ENCODE results near the gene SMDT1.

Gene SMDT1, protein sequence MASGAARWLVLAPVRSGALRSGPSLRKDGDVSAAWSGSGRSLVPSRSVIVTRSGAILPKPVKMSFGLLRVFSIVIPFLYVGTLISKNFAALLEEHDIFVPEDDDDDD
- total RNA-seq: 12.2 to 19.6 (median 16.9) reads per million in 3 donors

DNA sequence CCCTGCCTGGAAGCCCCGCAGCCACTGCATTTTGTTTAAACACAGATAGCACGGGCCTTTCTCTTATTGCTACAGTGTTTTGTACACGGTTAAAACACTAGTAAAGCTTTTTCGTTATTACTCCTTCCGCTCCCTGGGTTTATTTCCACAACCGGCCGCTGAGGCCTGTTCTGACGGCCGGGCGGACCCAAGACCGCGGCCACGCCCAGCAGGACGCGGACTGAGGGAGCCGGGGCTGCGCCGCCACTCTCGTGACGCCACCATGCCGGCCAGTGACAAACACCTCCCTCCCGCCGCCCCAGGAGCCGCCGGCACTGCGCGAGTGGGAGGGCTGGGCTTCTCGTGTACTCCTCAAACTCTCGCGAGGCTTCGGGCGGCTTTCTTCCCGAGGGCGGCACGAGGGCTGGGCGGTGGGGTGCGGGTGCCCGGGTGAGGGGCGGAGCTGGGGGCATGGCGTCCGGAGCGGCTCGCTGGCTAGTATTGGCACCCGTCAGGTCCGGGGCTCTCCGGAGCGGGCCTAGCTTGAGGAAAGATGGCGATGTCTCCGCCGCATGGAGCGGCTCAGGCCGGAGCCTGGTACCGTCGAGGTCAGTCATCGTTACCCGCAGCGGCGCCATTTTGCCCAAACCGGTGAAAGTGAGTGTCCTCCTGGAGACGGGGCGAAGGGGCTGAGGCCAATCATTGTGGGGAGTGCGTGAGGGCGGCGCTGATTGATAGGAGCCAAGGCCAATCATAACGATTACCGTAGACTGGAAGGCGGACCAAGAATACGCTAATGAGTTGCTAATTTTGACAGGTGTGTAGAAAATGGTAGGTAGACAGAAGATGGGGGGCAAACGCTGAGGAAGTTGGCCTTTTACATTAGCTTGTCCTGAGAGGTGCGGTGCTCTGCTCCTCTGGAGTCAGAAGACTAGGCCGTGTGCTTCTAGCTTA, at the start of gene SMDT1:
TSS of gene SMDT1 (plus strand) at position 382 of the 933 bp plus-strand sequence. CDS start at position 451, 69 bp downstream.
- Histone ChIP-seq H3K36me3 (ENCODE audit: control insufficient read depth, insufficient read depth, low read length) (peaks cover 9% of the 10 kb centered on the region), H3K27ac (ENCODE audit: insufficient read depth, low read length, poor library complexity, severe bottlenecking) (peak within 1 kb of the TSS; percentile 98), H3K9me3 (ENCODE audit: control insufficient read depth, low read length) (no peaks in the 10 kb centered on the region), H3K4me3 (ENCODE audit: insufficient read depth, low read depth, low read length, poor library complexity, severe bottlenecking) (peak within 1 kb of the TSS; percentile 91), H3K27me3 (replicated peaks; ENCODE audit: control insufficient read depth, insufficient read depth, low read length, poor library complexity, severe bottlenecking) (no peaks in the 10 kb centered on the region), H3K4me1 (ENCODE audit: control insufficient read depth, insufficient read depth, low read length, poor library complexity, severe bottlenecking) (peaks cover 18% of the 10 kb centered on the region)
- DNase-seq: peak; percentile 96 to 98 (median 96)

DNA sequence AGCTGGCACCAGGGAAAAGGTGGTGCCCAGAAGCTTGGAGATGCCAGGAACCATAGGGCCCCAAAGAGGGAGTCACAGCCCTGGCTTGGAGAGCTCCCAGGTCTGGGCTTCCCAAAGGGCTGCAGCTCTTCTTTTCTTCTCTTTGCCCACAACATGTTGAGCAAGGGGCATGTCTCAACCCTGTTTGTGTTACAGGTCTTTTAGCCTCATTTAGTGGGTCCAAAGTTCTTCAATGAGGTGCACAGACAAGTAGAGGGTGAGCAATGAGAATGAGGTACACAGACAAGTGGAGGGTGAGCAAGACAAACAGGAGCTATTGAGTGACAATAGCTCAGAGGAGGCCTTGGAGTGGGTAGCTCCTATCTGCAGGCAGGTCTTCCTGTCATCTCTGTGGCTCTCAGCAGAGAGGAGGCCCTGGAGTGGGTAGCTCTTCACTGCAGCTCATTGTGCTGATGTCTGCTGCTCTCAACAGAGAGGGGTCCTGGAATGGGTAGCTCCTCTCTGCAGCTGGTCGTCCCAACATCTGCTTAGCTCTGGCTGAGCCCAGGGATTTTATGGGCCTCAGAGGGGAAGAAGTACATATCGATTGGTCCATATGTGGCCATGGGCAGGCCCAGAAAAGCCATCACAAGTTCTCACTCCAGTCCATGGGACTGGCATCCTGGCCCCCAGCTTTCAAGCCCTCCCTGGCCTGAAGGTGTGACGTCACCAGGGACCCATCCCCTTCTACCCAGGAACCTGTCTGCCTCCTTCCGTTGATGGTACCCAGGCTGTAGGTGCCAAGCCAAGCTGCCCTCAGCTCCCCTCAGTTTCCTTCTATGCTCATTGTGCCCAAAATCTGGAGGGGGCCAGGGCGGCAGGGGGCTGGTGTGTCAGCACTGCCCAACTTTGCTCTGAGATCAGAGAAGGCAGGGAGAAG, 46.0 kb upstream of the SMDT1 start:
- Histone ChIP-seq H3K4me1 (ENCODE audit: control insufficient read depth, insufficient read depth, low read length, poor library complexity, severe bottlenecking) (no peaks in the 10 kb centered on the region), H3K9me3 (ENCODE audit: control insufficient read depth, low read length) (no peaks in the 10 kb centered on the region), H3K4me3 (ENCODE audit: insufficient read depth, low read depth, low read length, poor library complexity, severe bottlenecking) (no peak overlapping the region), H3K27me3 (replicated peaks; ENCODE audit: control insufficient read depth, insufficient read depth, low read length, poor library complexity, severe bottlenecking) (no peaks in the 10 kb centered on the region), H3K27ac (ENCODE audit: insufficient read depth, low read length, poor library complexity, severe bottlenecking) (no peak overlapping the region), H3K36me3 (ENCODE audit: control insufficient read depth, insufficient read depth, low read length) (no peaks in the 10 kb centered on the region)
- DNase-seq: no peak

DNA sequence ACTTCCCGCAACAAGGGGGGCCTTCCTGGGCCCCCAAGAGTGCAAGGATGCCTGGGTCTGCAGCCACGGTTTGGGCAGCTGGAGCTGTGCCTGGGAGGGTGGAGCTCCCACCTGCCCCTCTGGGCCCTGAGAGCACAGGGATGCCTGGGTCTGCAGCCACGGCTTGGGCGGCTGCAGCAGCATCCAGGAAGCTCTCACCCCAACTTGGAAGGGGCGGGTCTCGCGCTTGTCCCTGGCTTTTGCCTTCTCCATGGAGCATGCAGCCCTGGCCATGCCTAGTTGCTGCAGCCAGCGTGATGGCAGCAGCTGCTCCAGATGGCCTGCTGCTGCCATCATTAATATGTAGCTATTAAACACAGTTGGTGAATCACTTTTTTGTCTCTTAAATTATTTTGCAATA, 44.2 kb upstream of the SMDT1 start:
- Histone ChIP-seq H3K9me3 (ENCODE audit: control insufficient read depth, low read length) (no peaks in the 10 kb centered on the region), H3K27me3 (replicated peaks; ENCODE audit: control insufficient read depth, insufficient read depth, low read length, poor library complexity, severe bottlenecking) (no peaks in the 10 kb centered on the region), H3K4me3 (ENCODE audit: insufficient read depth, low read depth, low read length, poor library complexity, severe bottlenecking) (no peak overlapping the region), H3K4me1 (ENCODE audit: control insufficient read depth, insufficient read depth, low read length, poor library complexity, severe bottlenecking) (no peaks in the 10 kb centered on the region), H3K27ac (ENCODE audit: insufficient read depth, low read length, poor library complexity, severe bottlenecking) (no peak overlapping the region), H3K36me3 (ENCODE audit: control insufficient read depth, insufficient read depth, low read length) (no peaks in the 10 kb centered on the region)
- DNase-seq: no peak

DNA sequence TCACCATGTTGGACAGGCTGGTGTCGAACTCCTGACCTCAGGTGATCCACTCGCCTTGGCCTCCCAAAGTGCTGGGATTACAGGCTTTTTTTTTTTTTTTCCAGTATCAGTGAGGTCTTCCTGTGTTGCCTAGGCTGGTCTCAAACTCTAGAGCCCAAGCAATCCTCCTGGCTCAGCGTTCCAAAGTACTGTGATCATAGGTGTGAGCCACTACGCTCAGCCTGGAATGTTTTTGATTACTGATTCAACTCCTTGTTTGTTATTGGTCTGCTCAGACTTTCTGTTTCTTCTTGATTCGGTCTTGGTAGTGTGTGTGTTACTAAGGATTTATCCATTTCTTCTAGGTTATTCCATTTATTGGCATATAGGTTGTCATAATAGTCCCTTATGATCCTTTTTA, 40.2 kb upstream of the SMDT1 start:
- no peaks in the 10 kb centered on the region for H3K9me3 ChIP-seq (ENCODE audit: control insufficient read depth, low read length)
- H3K4me1 ChIP-seq (ENCODE audit: control insufficient read depth, insufficient read depth, low read length, poor library complexity, severe bottlenecking): no peaks in the 10 kb centered on the region
- H3K27me3 ChIP-seq (replicated peaks; ENCODE audit: control insufficient read depth, insufficient read depth, low read length, poor library complexity, severe bottlenecking): no peaks in the 10 kb centered on the region
- H3K36me3 ChIP-seq (ENCODE audit: control insufficient read depth, insufficient read depth, low read length): no peaks in the 10 kb centered on the region
- H3K27ac ChIP-seq (ENCODE audit: insufficient read depth, low read length, poor library complexity, severe bottlenecking): no peak overlapping the region
- DNase-seq: no peak
- H3K4me3 ChIP-seq (ENCODE audit: insufficient read depth, low read depth, low read length, poor library complexity, severe bottlenecking): no peak overlapping the region

DNA sequence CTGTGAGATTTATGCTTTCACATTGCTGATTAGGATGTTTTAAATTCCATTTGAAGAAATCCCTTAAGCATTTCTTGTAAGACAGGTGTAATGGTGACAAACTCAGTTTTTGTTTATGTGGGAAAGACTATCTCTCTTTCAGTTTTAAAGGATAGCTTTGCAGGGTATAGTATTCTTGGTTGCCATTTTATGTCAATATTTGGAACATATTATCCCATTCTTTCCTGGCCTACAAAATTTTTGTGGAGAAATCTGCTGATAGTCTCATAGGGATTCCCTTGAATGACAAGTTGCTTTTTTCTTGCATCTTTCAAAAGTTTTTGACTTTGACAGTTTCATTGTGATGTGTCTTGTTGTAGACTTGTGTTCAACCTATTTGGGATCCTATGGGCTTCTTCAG, 37.7 kb upstream of the SMDT1 start:
- Histone ChIP-seq H3K27me3 (replicated peaks; ENCODE audit: control insufficient read depth, insufficient read depth, low read length, poor library complexity, severe bottlenecking) (no peaks in the 10 kb centered on the region), H3K4me1 (ENCODE audit: control insufficient read depth, insufficient read depth, low read length, poor library complexity, severe bottlenecking) (no peaks in the 10 kb centered on the region), H3K9me3 (ENCODE audit: control insufficient read depth, low read length) (no peaks in the 10 kb centered on the region), H3K27ac (ENCODE audit: insufficient read depth, low read length, poor library complexity, severe bottlenecking) (no peak overlapping the region), H3K36me3 (ENCODE audit: control insufficient read depth, insufficient read depth, low read length) (no peaks in the 10 kb centered on the region), H3K4me3 (ENCODE audit: insufficient read depth, low read depth, low read length, poor library complexity, severe bottlenecking) (no peak overlapping the region)
- DNase-seq: no peak

DNA sequence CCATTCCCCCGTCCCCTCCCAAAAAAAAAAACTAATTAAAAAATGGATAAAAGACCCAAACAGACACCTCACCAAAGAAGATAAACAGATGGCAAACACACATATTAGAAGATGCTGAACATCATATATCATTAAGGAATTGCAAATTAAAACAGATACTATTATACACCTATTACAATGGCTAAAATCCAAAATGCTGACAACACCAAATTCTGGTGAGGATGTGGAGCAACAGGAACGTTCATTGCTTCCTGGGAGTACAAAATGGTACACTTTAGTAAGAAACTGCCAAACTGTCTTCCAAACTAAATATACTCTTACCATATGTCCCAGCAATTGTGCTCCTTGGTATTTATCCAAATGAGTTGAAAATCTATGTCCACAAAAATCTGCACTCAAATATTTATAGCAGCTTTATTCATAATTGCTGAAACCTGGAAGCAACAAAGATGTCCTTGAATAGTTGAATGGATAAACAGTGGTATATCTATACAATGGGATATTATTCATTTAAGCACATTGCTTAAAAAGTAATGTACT, 28.8 kb upstream of the SMDT1 start:
- Histone ChIP-seq H3K27ac (ENCODE audit: insufficient read depth, low read length, poor library complexity, severe bottlenecking) (no peak overlapping the region), H3K4me1 (ENCODE audit: control insufficient read depth, insufficient read depth, low read length, poor library complexity, severe bottlenecking) (no peaks in the 10 kb centered on the region), H3K4me3 (ENCODE audit: insufficient read depth, low read depth, low read length, poor library complexity, severe bottlenecking) (no peak overlapping the region), H3K36me3 (ENCODE audit: control insufficient read depth, insufficient read depth, low read length) (no peaks in the 10 kb centered on the region), H3K9me3 (ENCODE audit: control insufficient read depth, low read length) (no peaks in the 10 kb centered on the region), H3K27me3 (replicated peaks; ENCODE audit: control insufficient read depth, insufficient read depth, low read length, poor library complexity, severe bottlenecking) (no peaks in the 10 kb centered on the region)
- DNase-seq: no peak

DNA sequence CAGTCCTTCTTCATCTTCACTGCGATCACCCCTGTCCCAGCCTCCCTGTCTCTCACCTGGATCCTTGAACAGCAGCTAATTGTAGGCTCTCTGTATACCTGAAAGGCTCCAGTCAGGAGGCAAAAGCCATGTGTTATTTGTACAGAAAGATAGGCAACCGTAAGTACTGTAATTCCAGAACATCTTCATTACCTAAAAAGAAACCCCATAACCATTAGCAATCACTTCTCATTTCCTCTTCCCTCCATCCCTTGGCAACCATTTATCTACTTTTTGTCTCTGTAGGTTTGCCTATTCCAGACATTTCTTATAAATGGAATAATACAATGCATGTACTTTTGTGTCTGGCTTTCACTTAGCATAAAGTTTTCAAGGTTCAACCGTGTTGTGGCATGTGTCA, 26.7 kb upstream of the SMDT1 start:
- H3K27ac ChIP-seq (ENCODE audit: insufficient read depth, low read length, poor library complexity, severe bottlenecking): no peak overlapping the region
- no peaks in the 10 kb centered on the region for H3K4me1 ChIP-seq (ENCODE audit: control insufficient read depth, insufficient read depth, low read length, poor library complexity, severe bottlenecking)
- no peaks in the 10 kb centered on the region for H3K36me3 ChIP-seq (ENCODE audit: control insufficient read depth, insufficient read depth, low read length)
- no peak overlapping the region for H3K4me3 ChIP-seq (ENCODE audit: insufficient read depth, low read depth, low read length, poor library complexity, severe bottlenecking)
- peaks cover 9% of the 10 kb centered on the region for H3K9me3 ChIP-seq (ENCODE audit: control insufficient read depth, low read length)
- no peak for DNase-seq
- H3K27me3 ChIP-seq (replicated peaks; ENCODE audit: control insufficient read depth, insufficient read depth, low read length, poor library complexity, severe bottlenecking): no peaks in the 10 kb centered on the region

DNA sequence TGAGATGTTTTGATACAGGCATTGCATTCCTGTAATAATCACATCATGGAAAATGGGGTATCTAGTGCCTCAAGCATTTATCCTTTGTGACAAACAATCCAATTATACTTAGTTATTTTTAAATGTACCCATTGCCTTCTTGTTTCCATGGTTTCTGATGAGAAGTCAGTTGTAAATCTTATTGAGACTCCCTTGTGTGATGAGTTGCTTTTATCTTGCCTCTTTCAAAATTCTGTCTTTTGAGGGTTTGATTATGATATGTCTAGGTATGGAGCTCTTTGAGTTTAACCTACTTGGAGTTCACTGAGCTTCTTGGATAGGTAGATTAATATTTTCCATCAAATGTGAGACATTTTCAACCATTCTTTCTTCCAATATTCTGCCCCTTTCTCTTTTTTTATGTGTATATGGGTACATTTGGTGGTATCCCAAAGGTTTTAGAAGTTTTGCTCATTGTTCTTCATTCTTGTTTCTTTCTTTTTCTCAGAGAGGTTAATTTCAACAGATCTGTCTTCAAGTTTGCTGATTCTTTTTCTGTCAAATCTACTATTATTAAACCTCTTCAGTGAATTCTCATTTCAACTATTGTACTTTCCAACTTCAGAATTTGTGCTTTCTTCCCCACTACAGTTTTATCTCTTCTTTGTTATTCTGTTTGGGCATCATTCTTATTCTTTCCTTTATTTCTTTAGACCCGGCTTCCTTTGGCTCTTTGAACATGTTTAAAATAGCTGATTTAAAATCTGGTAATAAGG, 22.6 kb upstream of the SMDT1 start:
- H3K9me3 ChIP-seq (ENCODE audit: control insufficient read depth, low read length): peaks cover 9% of the 10 kb centered on the region
- no peak for DNase-seq

DNA sequence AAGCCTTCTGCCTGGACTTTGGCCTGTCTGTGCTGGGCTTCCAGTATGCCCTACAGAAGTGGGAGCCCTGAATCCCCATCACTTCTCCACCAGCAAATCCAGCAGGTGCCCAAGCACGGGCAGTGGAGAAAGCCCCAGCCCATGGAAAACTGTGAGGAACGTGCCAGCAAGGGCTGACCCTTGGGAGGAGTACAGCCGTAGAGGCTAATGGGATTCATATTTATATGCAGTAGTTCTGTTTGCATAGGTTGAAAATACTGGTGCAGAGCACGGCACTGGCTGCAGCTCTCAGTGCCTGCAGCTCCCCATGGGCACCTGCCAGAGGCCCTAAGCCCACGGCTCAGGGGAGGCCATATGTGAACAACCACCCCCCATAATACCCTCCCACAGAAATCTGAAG, 19.0 kb upstream of the SMDT1 start:
- DNase-seq: no peak
- Histone ChIP-seq H3K4me1 (ENCODE audit: control insufficient read depth, insufficient read depth, low read length, poor library complexity, severe bottlenecking) (no peaks in the 10 kb centered on the region), H3K27ac (ENCODE audit: insufficient read depth, low read length, poor library complexity, severe bottlenecking) (no peak overlapping the region), H3K27me3 (replicated peaks; ENCODE audit: control insufficient read depth, insufficient read depth, low read length, poor library complexity, severe bottlenecking) (no peaks in the 10 kb centered on the region), H3K4me3 (ENCODE audit: insufficient read depth, low read depth, low read length, poor library complexity, severe bottlenecking) (no peak overlapping the region), H3K36me3 (ENCODE audit: control insufficient read depth, insufficient read depth, low read length) (peaks cover 41% of the 10 kb centered on the region), H3K9me3 (ENCODE audit: control insufficient read depth, low read length) (peaks cover 9% of the 10 kb centered on the region)

More for the DNA sequence above, 22.6 kb upstream of the SMDT1 start:
- Histone ChIP-seq H3K27me3 (replicated peaks; ENCODE audit: control insufficient read depth, insufficient read depth, low read length, poor library complexity, severe bottlenecking) (no peaks in the 10 kb centered on the region), H3K36me3 (ENCODE audit: control insufficient read depth, insufficient read depth, low read length) (peaks cover 28% of the 10 kb centered on the region), H3K27ac (ENCODE audit: insufficient read depth, low read length, poor library complexity, severe bottlenecking) (no peak overlapping the region), H3K4me1 (ENCODE audit: control insufficient read depth, insufficient read depth, low read length, poor library complexity, severe bottlenecking) (no peaks in the 10 kb centered on the region), H3K4me3 (ENCODE audit: insufficient read depth, low read depth, low read length, poor library complexity, severe bottlenecking) (no peak overlapping the region)
